HG03097 (cell line): ENCODE measurements around the gene TOMM7.
"Not testable (repeated sequence)": the region's sequence is repeated elsewhere in the genome, so short reads cannot be mapped to it uniquely, and the experiment has no call there.

Experiments
- ATAC-seq: cut with Tn5 transposase; IDR thresholded peaks from one replicate; pipeline ENCODE4 v1.9.1; 2021; ENCODE audit not compliant: unreplicated experiment, low FRiP score

The TOMM7 gene

GRCh38 chr7:22826593-22826992, 3.9 kb upstream of the TOMM7 start:
- no peak for ATAC-seq

GRCh38 chr7:22824760-22825159, 2.1 kb upstream of the TOMM7 start:
- no peak for ATAC-seq

DNA sequence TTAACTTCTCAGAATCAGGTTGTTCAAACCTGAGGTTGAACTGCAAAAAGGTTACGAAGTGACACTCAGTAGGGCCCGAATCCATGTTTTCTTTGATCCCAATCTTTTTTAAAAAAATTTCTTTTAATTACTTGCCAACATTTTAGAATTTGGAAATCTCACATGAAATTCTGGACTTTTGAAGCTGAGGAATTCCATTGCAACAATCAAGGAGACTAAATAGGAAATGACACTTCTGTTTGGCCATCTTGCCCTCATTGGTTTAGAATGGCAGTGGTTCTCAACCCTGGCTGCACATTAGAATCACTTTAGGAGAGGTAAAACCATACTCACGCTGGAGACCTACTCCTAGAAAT, 471 bp upstream of the TOMM7 start:
- no peak for ATAC-seq

- ATAC-seq = no peak
Observed at GRCh38 chr7:22821702-22822485, 755 bp downstream of the TOMM7 start.

- no peak for ATAC-seq
Observed at GRCh38 chr7:22819476-22819875, 3.2 kb downstream of the TOMM7 start.

- ATAC-seq = no peak
Observed at GRCh38 chr7:22814261-22815208, 8.1 kb downstream of the TOMM7 start.

- no peak for ATAC-seq
Observed at GRCh38 chr7:22812353-22812752, 10.3 kb downstream of the TOMM7 start.

GRCh38 chr7:22811746-22812280, 10.8 kb downstream of the TOMM7 start:
- no peak for ATAC-seq

- no peak for ATAC-seq
Observed at GRCh38 chr7:22810843-22811242, 11.8 kb downstream of the TOMM7 start.

GRCh38 chr7:22809902-22810642, 12.6 kb downstream of the TOMM7 start:
- no peak for ATAC-seq

- ATAC-seq = no peak
Observed at GRCh38 chr7:22808140-22808539, 14.5 kb downstream of the TOMM7 start.

DNA sequence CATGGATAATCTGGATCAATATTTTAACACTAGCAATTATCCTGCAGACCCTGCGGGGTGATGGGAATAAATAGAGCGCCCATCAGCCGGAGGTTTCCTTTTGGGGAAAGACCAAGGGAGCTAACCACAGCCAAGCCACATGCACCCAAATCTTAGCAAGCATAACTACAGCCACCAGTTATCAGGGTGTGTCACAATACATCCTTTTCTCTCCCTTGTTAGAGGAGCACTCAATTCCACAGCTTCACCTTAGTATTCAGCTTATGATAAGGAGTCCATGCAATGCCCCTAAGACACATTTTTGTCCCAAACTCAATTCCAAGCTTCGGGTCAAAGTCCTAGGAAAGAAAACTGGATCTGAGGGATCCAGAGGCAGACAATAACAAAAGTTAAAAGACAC, 15.9 kb downstream of the TOMM7 start:
- no peak for ATAC-seq

DNA sequence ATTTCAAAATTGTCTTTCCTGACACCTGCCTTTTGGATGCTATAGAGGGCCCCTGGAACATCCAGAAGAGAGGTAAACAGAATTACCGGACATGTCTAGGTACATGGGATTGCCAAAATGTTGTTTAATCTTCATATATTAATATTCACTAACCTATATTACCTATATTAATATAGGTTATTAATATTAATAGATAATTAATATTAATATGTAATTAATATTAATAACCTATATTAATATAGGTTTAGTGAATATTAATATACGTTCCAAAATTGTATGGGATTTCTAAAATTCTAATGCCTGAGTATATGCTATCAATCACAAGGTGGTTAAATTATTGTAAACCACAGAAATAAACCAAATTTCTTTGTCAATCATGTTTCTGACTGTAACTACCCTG, 17.4 kb downstream of the TOMM7 start:
- ATAC-seq = no peak

- not testable (repeated sequence) for ATAC-seq
Observed at GRCh38 chr7:22802831-22803230, 19.8 kb downstream of the TOMM7 start.

- ATAC-seq = no peak
Observed at GRCh38 chr7:22802426-22802825, 20.2 kb downstream of the TOMM7 start.

GRCh38 chr7:22801912-22802311, 20.7 kb downstream of the TOMM7 start:
- ATAC-seq = no peak

- no peak for ATAC-seq
Observed at GRCh38 chr7:22799633-22800032, 23.0 kb downstream of the TOMM7 start.

DNA sequence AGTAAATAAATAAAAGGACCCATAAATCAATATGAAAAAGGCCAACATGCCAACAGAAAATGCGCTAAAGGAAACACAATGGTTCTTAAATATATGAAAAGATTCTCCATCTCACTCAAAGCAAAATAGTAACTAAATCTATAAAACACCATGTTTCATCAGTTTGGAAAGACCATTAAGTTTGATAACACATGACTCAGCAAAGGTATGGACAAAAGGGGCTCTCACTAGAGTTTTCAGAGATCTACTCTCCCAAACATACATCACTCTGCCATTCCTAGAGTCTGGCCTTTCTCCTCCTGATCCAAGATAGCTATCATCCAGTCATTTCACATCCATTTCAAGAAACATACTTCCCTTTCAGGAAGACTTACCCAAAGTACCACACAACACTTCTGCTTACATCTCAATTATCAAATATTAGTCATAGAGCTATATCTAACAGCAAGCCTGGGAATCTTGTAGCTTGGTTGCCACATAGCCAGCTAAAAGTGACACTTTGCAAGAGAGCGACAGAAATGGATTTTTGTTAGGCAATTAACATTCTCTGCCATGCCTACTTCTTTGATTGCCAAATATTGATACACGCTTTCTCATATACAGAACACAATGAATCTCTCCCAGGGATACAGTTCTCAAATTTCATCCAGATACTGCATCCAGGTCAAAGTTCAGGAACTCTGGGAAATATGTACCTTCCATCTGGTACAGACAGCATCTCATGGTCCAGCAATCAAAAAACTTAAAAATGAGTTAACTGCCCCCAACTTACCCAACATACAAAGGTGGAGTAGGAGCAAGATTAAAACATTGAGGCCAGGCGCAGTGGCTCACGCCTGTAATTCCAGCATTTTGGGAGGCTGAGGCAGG, 28.8 kb downstream of the TOMM7 start:
- ATAC-seq = no peak

- no peak for ATAC-seq
Observed at GRCh38 chr7:22791204-22792158, 31.2 kb downstream of the TOMM7 start.
